Panc1 (cell line): ENCODE results near the gene ARPC1B. TPM values are rescaled to one million over a fixed set of nuclear protein-coding genes. Genes with fewer than 3 reads are reported as not detected.

Experiments used
- ATAC-seq: fragments of 200-7000 bp; cut with Tn5 transposase; 2 replicates; pipeline ENCODE4 v1.9.1; 2020; ENCODE audit warnings: mild to moderate bottlenecking, moderate library complexity
- BruUV-seq: library from RNA; stranded (reverse); fragments of 400-500 nt; replicated peaks from 2 replicates; lab custom pipeline; 2021; lab: Mats Ljungman, UMichigan
- CTCF ChIA-PET: fragments of 300-600 bp; sonication (Branson Sonifier 250); formaldehyde crosslinking; loops from one replicate; lab custom pipeline; 2022; ENCODE audit warnings: antibody characterized with exemption; lab: Charles Lee
- POLR2A ChIA-PET: fragments of 300-600 bp; sonication (Branson Sonifier 250); formaldehyde crosslinking; loops from one replicate; lab custom pipeline; 2022; ENCODE audit warnings: antibody characterized with exemption; lab: Charles Lee
- DNase-seq: peaks from one replicate; pipeline ENCODE4 v3.0.0-alpha.2; 2010; ENCODE audit warnings: low read depth, low spot score
- H3K27ac ChIP-seq: 2 replicates; pipeline ENCODE4 v1.5.1; 2011; ENCODE audit warnings: mild to moderate bottlenecking, low read length, inconsistent platforms
- H3K27me3 ChIP-seq: fragments of 200-500 bp; sonication (Bioruptor generic); 2 replicates; pipeline ENCODE4 v1.6.0; 2014; ENCODE audit warnings: low read length, inconsistent platforms; ENCODE audit not compliant: control insufficient read depth, insufficient read depth
- H3K36me3 ChIP-seq: fragments of 200-500 bp; sonication (Bioruptor generic); 2 replicates; pipeline ENCODE4 v1.5.1; 2014; ENCODE audit warnings: inconsistent platforms, mild to moderate bottlenecking, low read length, moderate library complexity; ENCODE audit not compliant: control insufficient read depth, insufficient read depth
- H3K4me1 ChIP-seq: 2 replicates; pipeline ENCODE4 v1.5.1; 2011; ENCODE audit warnings: inconsistent platforms, mild to moderate bottlenecking, low read length, moderate library complexity; ENCODE audit not compliant: control insufficient read depth, insufficient read depth
- H3K4me3 ChIP-seq, 2 experiments: 2 replicates each; pipeline ENCODE4 v1.5.1; 2011 to 2012; ENCODE audit warnings: low read depth in 2 of 2, low read length in 2 of 2, mild to moderate bottlenecking in 2 of 2, inconsistent platforms in 1 of 2, moderate library complexity in 1 of 2
- H3K9me3 ChIP-seq: fragments of 200-500 bp; sonication (Bioruptor generic); 2 replicates; pipeline ENCODE4 v1.5.1; 2014; ENCODE audit warnings: low read depth, mild to moderate bottlenecking, inconsistent platforms, low read length, moderate library complexity; ENCODE audit not compliant: control insufficient read depth, insufficient read depth
- REST ChIP-seq, 2 experiments: IDR thresholded peaks; 2 replicates each; pipeline ENCODE4 v1.6.1; 2011 to 2012; ENCODE audit warnings: low read depth in 2 of 2, control low read depth in 1 of 2, low read length in 1 of 2, mild to moderate bottlenecking in 1 of 2, moderate library complexity in 1 of 2; ENCODE audit not compliant: insufficient read depth in 1 of 2
- SIN3A ChIP-seq: IDR thresholded peaks from 2 replicates; pipeline ENCODE4 v1.6.1; 2012; ENCODE audit warnings: low read depth, mild to moderate bottlenecking, low read length, moderate library complexity, borderline replicate concordance; ENCODE audit not compliant: insufficient read depth
- TCF7L2 ChIP-seq: IDR thresholded peaks from 2 replicates; pipeline ENCODE4 v1.6.1; 2011; ENCODE audit warnings: mild to moderate bottlenecking, low read depth, low read length, inconsistent platforms
- in situ Hi-C: cut with HindIII; loops from 2 replicates; pipeline ENCODE4 v1.10.0; 2016; ENCODE audit warnings: low sequenced_read_pairs, low pct_unique_long_range_greater_than_20kb
- intact Hi-C: fragments of 100-400 bp; cut with micrococcal nuclease; formaldehyde crosslinking; loops from one replicate; pipeline ENCODE4 v1.10.0; 2022; ENCODE audit not compliant: unreplicated experiment
- total RNA-seq: library from RNA; stranded (reverse); gene quantifications from one replicate; pipeline ENCODE4 v1.2.1, GENCODE V29; 2021; ENCODE audit not compliant: unreplicated experiment

ARPC1B gene
- total RNA-seq, 1 experiment from 2014 or later, result 266 TPM

GRCh38 chr7:99440195-99440594 lies 65.7 kb downstream of the ARPC1B start:
- H3K9me3 ChIP-seq, result no peaks in the 10 kb centered on the region
- peak overlapping the region; percentile 94 for H3K27ac ChIP-seq
- ChIA-PET CTCF (no interaction called here), POLR2A (interaction anchor here (0.6 kb wide), 1 partner anchor 26 kb away, joined by 13 read pairs; no protein-coding TSS in a partner anchor)
- H3K27me3 ChIP-seq, result no peaks in the 10 kb centered on the region
- DNase-seq (no peak), ATAC-seq (no peak)
- peak overlapping the region; percentile 93 to 95 for H3K4me3 ChIP-seq
- H3K4me1 ChIP-seq, result peaks cover 15% of the 10 kb centered on the region
- H3K36me3 ChIP-seq, result peaks cover 9% of the 10 kb centered on the region; the same call in 1 of the 2 replicates
- TF ChIP-seq SIN3A (no peak), TCF7L2 (no peak), REST (IDR thresholded peaks at IDR 0.05; ENCODE audit: insufficient read depth in 1 of 2, low read depth in 2 of 2, low read length in 1 of 2) (no peak)
- BruUV-seq, result no TSS peak
- intact Hi-C loops (no loop called here), in situ Hi-C loops (no loop called here)

Other genes with a start within 250 kb of the ARPC1B start
- 47.0 TPM for gene SMURF1, start 230.6 kb upstream of the ARPC1B start, total RNA-seq
- 0.49 TPM for gene KPNA7, start 166.6 kb upstream of the ARPC1B start, total RNA-seq
- 0.23 TPM for gene MYH16, start 101.9 kb upstream of the ARPC1B start, total RNA-seq
- gene ARPC1A, start 48.8 kb upstream of the ARPC1B start, total RNA-seq, result 253 TPM
- 147 TPM for gene PDAP1, start 33.9 kb downstream of the ARPC1B start, total RNA-seq
- 179 TPM for gene BUD31, start 34.2 kb downstream of the ARPC1B start, total RNA-seq
- 15.0 TPM for gene PTCD1, start 64.1 kb downstream of the ARPC1B start, total RNA-seq
- gene CPSF4, start 64.2 kb downstream of the ARPC1B start, total RNA-seq, result 57.0 TPM
- 476 TPM for gene ATP5MF, start 91.4 kb downstream of the ARPC1B start, total RNA-seq
- gene ZNF789, start 98.2 kb downstream of the ARPC1B start, total RNA-seq, result 15.1 TPM
- gene ZNF394, start 125.6 kb downstream of the ARPC1B start, total RNA-seq, result 20.0 TPM
- gene ZKSCAN5, start 129.9 kb downstream of the ARPC1B start, total RNA-seq, result 17.5 TPM
- gene FAM200A, start 177.4 kb downstream of the ARPC1B start, total RNA-seq, result 4.6 TPM
- gene ZNF655, start 183.9 kb downstream of the ARPC1B start, total RNA-seq, result 54.9 TPM
- gene TMEM225B, start 223.5 kb downstream of the ARPC1B start, total RNA-seq, result 0.31 TPM
- 14.8 TPM for gene ZSCAN25, start 242.2 kb downstream of the ARPC1B start, total RNA-seq